Small intestine (tissue), 7 donors: ENCODE measurements around the gene LRRC51. TPM values are rescaled to one million over a fixed set of nuclear protein-coding genes. Genes with fewer than 3 reads are reported as not detected.
"Not testable (repeated sequence)": the region's sequence is repeated elsewhere in the genome, so short reads cannot be mapped to it uniquely, and the experiment has no call there.

Source experiments
- DNase-seq, 2 donors: peaks; one replicate each; pipeline versions ENCODE4 v3.0.0 to v3.0.0-alpha.2; 2013
- FAIRE-seq: peaks from 2 replicates; lab custom pipeline; 2012; peaks lifted over from hg19 to GRCh38; lab: Jason Lieb, UNC
- H3K27ac ChIP-seq, 3 donors: one replicate each; pipeline ENCODE4 v1.5.1; 2013; ENCODE audit warnings: low read length in 2 of 3, mild to moderate bottlenecking in 2 of 3, control low read depth in 1 of 3, inconsistent platforms in 1 of 3, low read depth in 1 of 3, moderate library complexity in 1 of 3
- H3K27me3 ChIP-seq, 3 donors: one replicate each; pipeline ENCODE4 v1.6.1; 2013; ENCODE audit warnings: low read length in 3 of 3, inconsistent platforms in 1 of 3; ENCODE audit not compliant: control insufficient read depth in 3 of 3, insufficient read depth in 3 of 3
- H3K36me3 ChIP-seq, 3 donors: one replicate each; pipeline ENCODE4 v1.6.1; 2013; ENCODE audit warnings: low read length in 3 of 3, inconsistent platforms in 1 of 3, low read depth in 1 of 3, mild to moderate bottlenecking in 1 of 3, moderate library complexity in 1 of 3; ENCODE audit not compliant: control insufficient read depth in 3 of 3, insufficient read depth in 2 of 3
- H3K4me1 ChIP-seq, 3 donors: one replicate each; pipeline ENCODE4 v1.6.1; 2013; ENCODE audit warnings: low read length in 2 of 3, inconsistent platforms in 1 of 3, low read depth in 1 of 3, mild to moderate bottlenecking in 1 of 3, moderate library complexity in 1 of 3; ENCODE audit not compliant: control insufficient read depth in 3 of 3, insufficient read depth in 2 of 3
- H3K4me3 ChIP-seq, 3 donors: one replicate each; pipeline ENCODE4 v1.5.1; 2013; ENCODE audit warnings: low read length in 3 of 3, control low read depth in 1 of 3, inconsistent platforms in 1 of 3, low read depth in 1 of 3, mild to moderate bottlenecking in 1 of 3, moderate library complexity in 1 of 3
- H3K9me3 ChIP-seq, 2 donors: one replicate each; pipeline ENCODE4 v1.6.1; 2013; ENCODE audit warnings: low read depth in 1 of 2, low read length in 1 of 2; ENCODE audit not compliant: control insufficient read depth in 2 of 2, insufficient read depth in 1 of 2
- WGBS, 3 donors: extraction: QIAGEN DNeasy Blood & Tissue Kit; methylation state at CpG; one replicate each; pipeline ENCODE4 v1.1.7; 2013; 5-methylcytosine and 5-hydroxymethylcytosine counted together
- polyA plus RNA-seq, 4 donors: library from polyadenylated mRNA; stranded (reverse) in 3 of 4; unstranded in 1 of 4; fragments of 200-250 nt in 3 of 4; fragments of 120-200 nt in 1 of 4; gene quantifications; one replicate each; pipeline versions ENCODE4 v1.2.1 to v1.2.3, GENCODE V29; 2013
- donor health status: healthy with polysubstance abuse.
- donor health status: control.
- donor health status: control.
- donor health status: Bipolar disorder and iron deficiency.
- donor health status: healthy.

Gene LRRC51
- polyA plus RNA-seq, 4 donors, result 3.8 to 10.7 (median 5.6) TPM

DNA sequence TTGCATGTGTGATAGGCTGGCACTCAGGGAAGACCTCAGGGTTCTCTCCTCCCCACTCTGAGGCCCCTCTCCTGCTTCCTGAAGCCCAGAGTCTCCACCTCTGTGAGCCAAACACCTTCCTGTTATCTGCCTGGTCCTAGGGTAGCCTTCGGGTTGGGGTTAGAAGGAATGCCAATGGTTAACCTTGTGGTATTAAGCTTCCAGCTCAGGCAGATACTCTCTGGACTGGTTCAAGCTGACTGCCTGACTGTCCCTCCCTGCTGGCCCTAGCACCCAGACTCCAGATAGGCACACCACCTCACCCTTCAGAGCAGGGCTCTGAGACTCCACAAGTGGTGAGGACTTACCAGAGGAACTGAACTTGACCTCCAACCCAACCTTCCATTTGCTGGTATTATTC, 61.9 kb downstream of the LRRC51 start:
- FAIRE-seq, result not testable (repeated sequence)
- 40 to 73% (median 50%) methylated on average over 1 of the region's 1 CpG for WGBS, 3 donors

GRCh38 chr11:72144807-72145565, 64.3 kb downstream of the LRRC51 start:
- no peaks in the 10 kb centered on the region for H3K4me1 ChIP-seq
- FAIRE-seq, result no peak
- no peaks in the 10 kb centered on the region for H3K27me3 ChIP-seq
- H3K27ac ChIP-seq, result no peak overlapping the region
- H3K4me3 ChIP-seq, result no peak overlapping the region
- H3K36me3 ChIP-seq, result no peaks in the 10 kb centered on the region
- no peaks in the 10 kb centered on the region for H3K9me3 ChIP-seq
- DNase-seq, result peak in 1 of 2 donors; percentile 32
- 30 to 72% (median 58%) methylated on average over 4 of the region's 4 CpGs for WGBS, 3 donors

More for the DNA sequence above, 61.9 kb downstream of the LRRC51 start:
- not testable (repeated sequence) for H3K9me3 ChIP-seq, H3K4me1 ChIP-seq, H3K36me3 ChIP-seq, H3K4me3 ChIP-seq, DNase-seq, H3K27me3 ChIP-seq, H3K27ac ChIP-seq

Other genes with a start within 250 kb of the LRRC51 start
- gene DEFB108B, start 247.7 kb upstream of the LRRC51 start, polyA plus RNA-seq, result not detected
- not detected for gene DEFB131B, start 202.4 kb upstream of the LRRC51 start, polyA plus RNA-seq
- gene XNDC1N, start 152.3 kb upstream of the LRRC51 start, polyA plus RNA-seq, result 1 to 10 TPM; 2.7 to 5.2 (median 4.0) TPM
- 10 to 100 TPM; 15.9 to 38.6 (median 23.5) TPM for gene RNF121, start 151.8 kb upstream of the LRRC51 start, polyA plus RNA-seq
- 1 to 10 TPM; 3.2 to 9.6 (median 7.2) TPM for gene IL18BP, start 81.9 kb upstream of the LRRC51 start, polyA plus RNA-seq
- gene NUMA1, start 308 bp upstream of the LRRC51 start, polyA plus RNA-seq, result 100 to 1,000 TPM in 3 of 4 donors, 10 to 100 TPM in 1; 68.1 to 286 (median 119) TPM
- 100 to 1,000 TPM; 118 to 149 (median 125) TPM for gene LAMTOR1, start 22.4 kb downstream of the LRRC51 start, polyA plus RNA-seq
- gene TOMT, start 25.1 kb downstream of the LRRC51 start, polyA plus RNA-seq, result not detected
- gene ANAPC15, start 31.8 kb downstream of the LRRC51 start, polyA plus RNA-seq, result 10 to 100 TPM; 35.0 to 83.0 (median 65.7) TPM
- under 1 TPM in 2 of 4 donors, not detected in 2; 0.12 to 0.84 TPM for gene FOLR3, start 54.9 kb downstream of the LRRC51 start, polyA plus RNA-seq
- gene FOLR1, start 111.3 kb downstream of the LRRC51 start, polyA plus RNA-seq, result 1 to 10 TPM in 1 of 4 donors, under 1 TPM in 1, not detected in 2; 0.19 to 2.5 TPM
- gene FOLR2, start 135.9 kb downstream of the LRRC51 start, polyA plus RNA-seq, result 10 to 100 TPM in 2 of 4 donors, 1 to 10 TPM in 1, under 1 TPM in 1; 0.67 to 24.2 (median 8.6) TPM
- gene INPPL1, start 143.9 kb downstream of the LRRC51 start, polyA plus RNA-seq, result 10 to 100 TPM; 43.2 to 64.7 (median 60.7) TPM
- 1 to 10 TPM in 1 of 4 donors, under 1 TPM in 1, not detected in 2; 0.86 to 3.3 TPM for gene PHOX2A, start 163.3 kb downstream of the LRRC51 start, polyA plus RNA-seq